NCI-H1694 treated with DMSO at 0.1 percent for 48 hours (cell line): Measurements from ENCODE around the gene SPARC.

Experiments
- DNase-seq: peaks from one replicate; lab custom pipeline; 2025; lab: John Stamatoyannopoulos, UW

SPARC gene

DNA sequence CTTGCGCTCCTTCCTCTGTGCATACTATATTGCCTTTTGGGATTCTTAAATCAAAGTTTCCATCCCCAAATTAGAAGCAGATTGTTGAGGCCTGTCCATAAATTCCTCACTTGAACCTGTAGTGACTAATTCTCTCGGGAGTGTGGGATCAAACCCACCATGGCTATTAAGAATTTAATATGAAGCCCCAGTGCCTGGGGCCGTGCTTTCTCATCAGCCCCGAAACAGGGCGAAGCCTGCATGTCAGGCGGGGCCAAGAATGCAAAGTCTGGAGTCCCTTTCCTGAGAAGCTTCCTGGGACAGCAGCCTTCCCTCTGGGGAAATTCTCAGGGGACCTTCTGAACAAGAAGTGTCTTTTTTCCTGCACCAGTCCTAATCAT, 66.3 kb downstream of the SPARC start:
- no peak for DNase-seq

DNA sequence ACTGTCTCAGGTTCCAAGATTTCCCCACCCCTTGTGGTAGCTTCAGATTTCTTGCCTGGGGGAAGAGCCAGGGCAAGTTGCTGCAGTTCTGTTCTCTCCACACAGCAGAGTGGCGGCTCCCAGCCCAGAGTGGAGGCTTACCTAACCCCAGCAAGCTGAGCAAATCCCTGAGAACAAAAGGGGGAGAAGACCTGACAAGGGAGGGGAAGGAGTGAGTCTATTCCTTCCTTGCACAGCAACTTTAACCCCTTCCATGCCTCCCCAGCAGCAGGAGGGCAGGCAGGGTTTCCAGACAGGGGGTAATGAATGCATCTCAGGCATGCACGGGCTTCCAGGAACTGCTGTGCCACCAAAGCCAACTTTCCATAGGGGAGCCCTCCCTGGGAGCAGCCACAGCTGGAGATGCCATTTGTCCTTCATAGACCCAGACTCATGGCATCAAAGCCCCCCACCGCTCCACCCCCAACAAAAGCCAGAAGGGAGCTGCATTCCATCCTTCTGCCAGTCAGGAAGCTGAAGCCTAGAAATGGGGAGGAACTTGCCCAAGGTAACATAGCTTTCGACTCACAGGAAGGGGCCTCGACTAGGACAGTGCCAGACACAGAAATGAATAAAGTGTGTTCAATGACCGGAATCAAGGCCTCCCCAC, 66.8 kb downstream of the SPARC start:
- no peak for DNase-seq

DNA sequence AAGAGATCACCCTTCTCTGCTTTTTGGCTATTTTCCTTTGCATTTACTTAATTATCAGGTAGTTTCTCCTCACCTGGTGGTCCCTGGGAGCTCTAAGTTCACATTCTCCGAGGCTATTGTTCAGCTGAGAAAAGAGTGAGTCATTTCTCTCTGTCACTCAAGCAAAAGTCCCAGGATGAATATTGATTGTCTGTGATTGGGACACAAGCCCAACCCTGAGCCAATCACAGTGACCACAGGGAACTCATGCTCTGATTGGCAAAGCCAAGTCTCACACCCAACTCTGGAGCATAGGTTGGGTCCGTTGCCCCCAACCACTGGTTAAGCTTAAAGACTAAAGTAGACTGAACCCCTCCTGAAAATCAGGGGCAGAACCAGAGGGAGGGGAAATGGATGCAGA, 67.8 kb downstream of the SPARC start:
- DNase-seq = no peak

- DNase-seq = no peak
Measured at GRCh38 chr5:151617841-151618710, 68.6 kb downstream of the SPARC start.

GRCh38 chr5:151617383-151617840, 69.3 kb downstream of the SPARC start:
- DNase-seq = no peak

- DNase-seq = no peak
Measured at GRCh38 chr5:151615431-151615830, 71.3 kb downstream of the SPARC start.

DNA sequence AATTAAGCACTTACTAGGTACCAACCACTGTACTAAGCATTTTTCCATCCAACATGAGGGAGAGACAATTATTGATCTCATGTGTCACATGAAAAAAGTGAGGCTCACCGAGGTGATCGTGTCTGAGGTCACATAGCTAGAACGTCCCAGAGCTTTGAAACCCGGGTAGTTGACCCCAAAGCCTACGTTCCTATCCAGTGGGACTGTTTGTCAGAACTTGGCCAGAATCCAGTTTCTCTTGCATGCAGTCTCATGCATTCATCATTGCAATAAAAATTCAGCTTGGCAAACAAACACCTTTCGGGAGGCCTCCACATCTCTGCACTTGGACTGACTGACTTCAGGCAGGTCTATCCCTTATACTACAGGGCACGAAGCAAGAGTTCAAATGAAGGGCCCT, 72.2 kb downstream of the SPARC start:
- no peak for DNase-seq

DNA sequence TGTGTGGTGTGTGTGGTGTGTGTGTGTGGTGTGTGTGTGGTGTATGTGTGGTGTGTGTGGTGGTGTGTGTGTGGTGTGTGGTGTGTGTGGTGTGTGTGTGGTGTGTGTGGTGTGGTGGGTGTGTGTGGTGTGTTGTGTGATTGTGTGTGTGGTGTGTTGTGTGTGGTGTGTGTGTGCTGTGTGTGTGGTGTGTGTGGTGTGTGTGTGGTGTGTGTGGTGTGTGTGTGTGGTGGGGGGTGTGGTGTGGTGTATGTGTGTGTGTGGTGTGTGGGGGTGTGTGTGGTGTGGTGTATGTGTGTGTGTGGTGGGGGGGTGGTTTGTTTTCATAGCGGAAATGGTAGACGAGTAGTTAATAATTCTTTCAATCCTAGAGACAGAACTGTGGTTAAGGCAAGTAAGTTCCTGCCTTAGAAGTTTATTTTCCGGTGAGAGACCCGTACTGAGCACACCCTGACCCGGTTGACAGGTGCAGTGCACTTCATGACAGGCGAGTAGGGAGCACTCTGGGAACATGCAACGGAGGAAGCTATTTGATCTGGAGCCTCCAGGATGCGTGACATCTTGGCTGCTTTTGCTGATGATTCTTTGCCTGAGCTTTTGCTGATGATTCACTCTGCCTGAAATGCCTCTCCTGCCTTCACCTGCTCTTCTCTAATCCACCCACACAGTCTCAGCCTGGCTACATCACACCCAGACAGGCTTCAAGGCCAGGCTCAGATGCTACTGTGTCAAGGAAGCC, 73.9 kb downstream of the SPARC start:
- DNase-seq = no peak

DNA sequence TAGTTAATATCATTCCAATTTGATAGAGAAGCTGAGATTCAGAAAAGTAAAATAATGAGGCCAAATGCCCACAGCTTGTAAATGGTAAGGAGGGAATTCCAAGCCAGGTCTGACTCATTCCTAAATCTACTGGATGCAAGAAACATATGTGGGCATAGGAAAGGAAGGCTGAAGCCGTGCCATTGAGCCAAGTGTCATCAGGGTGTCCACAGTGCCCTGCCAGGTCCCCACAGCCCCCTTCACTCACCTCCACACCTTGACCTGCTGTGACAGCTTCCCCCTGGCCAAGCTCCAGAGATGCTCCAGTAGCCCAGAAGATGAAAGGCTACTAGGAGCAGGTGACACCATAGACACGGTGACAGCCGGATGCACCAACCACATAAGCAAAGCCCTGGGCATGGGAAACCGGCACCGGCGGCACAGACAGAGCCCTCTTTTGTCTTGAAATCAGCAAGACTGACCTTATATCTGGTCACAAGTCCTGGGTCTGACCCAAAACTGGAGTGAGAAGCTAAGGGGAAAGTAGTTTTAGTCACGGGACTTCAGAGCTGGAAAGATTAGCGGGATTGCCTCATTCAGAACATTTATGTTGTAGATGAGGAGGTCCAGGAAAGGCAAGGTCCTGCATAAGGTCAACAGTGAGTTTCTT, 75.5 kb downstream of the SPARC start:
- DNase-seq = no peak
